Prostate gland (tissue), 2 donors: Measurements from ENCODE around the gene PARG.
"Not testable (repeated sequence)": the region's sequence is repeated elsewhere in the genome, so short reads cannot be mapped to it uniquely, and the experiment has no call there.

ENCODE experiments used
- CTCF ChIP-seq, 4 experiments: fragments of 200-600 bp in 2 of 4; fragments of 450-650 bp in 2 of 4; sonication (generic) in 2 of 4; IDR thresholded peaks; 1 replicate in 3 of 4; 2 replicates in 1 of 4; pipeline ENCODE4 v1.5.1; 2016 to 2019; ENCODE audit warnings: antibody characterized with exemption in 4 of 4, mild to moderate bottlenecking in 2 of 4, moderate library complexity in 2 of 4
- POLR2A ChIP-seq: fragments of 450-650 bp; IDR thresholded peaks from one replicate; pipeline ENCODE4 v1.6.1; 2016; ENCODE audit warnings: antibody characterized with exemption, mild to moderate bottlenecking
- POLR2AphosphoS5 ChIP-seq: sonication (generic); formaldehyde crosslinking; IDR thresholded peaks from one replicate; pipeline ENCODE4 v1.6.1; 2017; ENCODE audit warnings: antibody characterized with exemption

GRCh38 chr10:49903829-49904228 is 38.0 kb downstream of the PARG start:
- TF ChIP-seq POLR2A; CTCF (IDR thresholded peaks at IDR 0.05); POLR2AphosphoS5: not testable (repeated sequence)
